Muscle of arm (tissue), 12 donors: ENCODE results near the gene TMEM253. TPM values are rescaled to one million over a fixed set of nuclear protein-coding genes. Genes with fewer than 3 reads are reported as not detected.

Experiments
- DNase-seq: peaks from one replicate; pipeline ENCODE4 v3.0.0-alpha.2; 2013
- polyA plus RNA-seq, 12 donors: library from polyadenylated mRNA; unstranded; fragments of 120-200 nt; gene quantifications; one replicate each; pipeline ENCODE4 v1.2.1, GENCODE V29; 2013; ENCODE audit not compliant: insufficient read length in 12 of 12

Gene TMEM253
- polyA plus RNA-seq, 12 donors = 0.27 to 0.82 (median 0.52) TPM; not detected in 2

GRCh38 chr14:21103710-21104447 is 3.0 kb downstream of the TMEM253 start:
- DNase-seq = peak; percentile 96

GRCh38 chr14:21104448-21105060 is 3.7 kb downstream of the TMEM253 start:
- peak; percentile 78 for DNase-seq

GRCh38 chr14:21105095-21105494 is 4.2 kb downstream of the TMEM253 start:
- no peak for DNase-seq

- DNase-seq = no peak
Observed at GRCh38 chr14:21106176-21106497, 5.3 kb downstream of the TMEM253 start.

DNA sequence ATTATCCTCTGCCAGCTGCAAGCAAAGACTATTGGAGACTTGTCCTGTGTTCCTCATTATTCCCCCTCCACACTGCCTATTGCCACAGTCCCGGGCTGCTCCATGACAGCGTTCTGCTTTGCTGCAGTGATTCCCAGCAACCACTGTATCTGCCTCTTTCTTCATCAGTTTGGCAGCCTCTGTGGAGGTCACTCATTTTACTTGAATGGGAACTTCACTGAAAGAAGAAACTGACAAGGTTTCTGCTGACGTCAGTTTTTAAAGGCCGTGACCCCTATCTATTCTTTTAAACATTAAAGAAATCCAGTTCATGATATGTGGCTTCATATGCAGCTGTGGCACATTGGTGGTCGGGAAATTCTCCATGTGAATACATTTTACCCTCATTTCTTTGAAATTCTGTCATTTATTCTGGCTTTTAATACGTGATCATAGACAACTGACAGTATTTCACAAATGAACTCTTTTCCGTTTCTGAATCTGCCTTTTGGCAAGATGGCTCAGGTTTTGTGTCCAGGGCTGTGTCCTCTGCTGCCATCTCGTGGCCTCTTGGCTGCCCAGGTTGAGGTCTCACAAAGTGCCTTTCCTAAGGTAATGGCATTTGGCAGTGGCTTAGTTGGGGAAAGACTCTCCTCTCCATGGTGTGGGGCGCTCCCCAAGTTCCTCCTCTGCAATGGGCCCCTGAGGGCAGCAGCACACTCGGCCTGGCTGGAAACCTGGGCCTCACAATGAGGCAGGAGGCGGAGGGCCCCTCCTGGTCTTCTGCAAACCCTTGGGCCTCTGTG is 5.8 kb downstream of the TMEM253 start:
- DNase-seq = peak; percentile 86

GRCh38 chr14:21107283-21107800 is 6.5 kb downstream of the TMEM253 start:
- DNase-seq = no peak

- DNase-seq = no peak
Observed at GRCh38 chr14:21108791-21109190, 7.9 kb downstream of the TMEM253 start.

GRCh38 chr14:21109377-21110138 is 8.7 kb downstream of the TMEM253 start:
- DNase-seq = no peak

DNA sequence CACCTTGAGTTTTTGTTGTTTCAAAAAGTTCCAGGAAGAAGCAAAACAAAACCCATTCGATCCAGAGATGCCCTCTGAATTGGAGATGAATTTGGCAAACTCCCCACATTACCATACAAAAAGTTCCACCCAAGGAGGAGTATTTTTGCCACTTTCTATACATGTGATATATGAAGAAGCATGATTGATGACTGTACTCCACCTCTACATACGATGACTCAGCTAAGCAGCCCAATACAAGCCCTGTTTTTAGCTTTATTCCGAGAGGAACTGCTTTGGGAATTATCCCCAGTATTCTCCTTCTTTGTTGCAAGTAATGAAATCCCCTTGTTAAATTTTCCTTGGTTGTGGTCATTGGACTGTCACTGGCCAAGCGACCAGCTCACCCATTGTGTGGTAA is 11.4 kb downstream of the TMEM253 start:
- no peak for DNase-seq

- no peak for DNase-seq
Observed at GRCh38 chr14:21113369-21113768, 12.5 kb downstream of the TMEM253 start.

- no peak for DNase-seq
Observed at GRCh38 chr14:21118933-21119332, 18.1 kb downstream of the TMEM253 start.

- no peak for DNase-seq
Observed at GRCh38 chr14:21120686-21121085, 19.8 kb downstream of the TMEM253 start.

- no peak for DNase-seq
Observed at GRCh38 chr14:21121122-21121521, 20.3 kb downstream of the TMEM253 start.

- DNase-seq = no peak
Observed at GRCh38 chr14:21123429-21123828, 22.6 kb downstream of the TMEM253 start.

GRCh38 chr14:21133901-21134300 is 33.0 kb downstream of the TMEM253 start:
- DNase-seq = no peak

DNA sequence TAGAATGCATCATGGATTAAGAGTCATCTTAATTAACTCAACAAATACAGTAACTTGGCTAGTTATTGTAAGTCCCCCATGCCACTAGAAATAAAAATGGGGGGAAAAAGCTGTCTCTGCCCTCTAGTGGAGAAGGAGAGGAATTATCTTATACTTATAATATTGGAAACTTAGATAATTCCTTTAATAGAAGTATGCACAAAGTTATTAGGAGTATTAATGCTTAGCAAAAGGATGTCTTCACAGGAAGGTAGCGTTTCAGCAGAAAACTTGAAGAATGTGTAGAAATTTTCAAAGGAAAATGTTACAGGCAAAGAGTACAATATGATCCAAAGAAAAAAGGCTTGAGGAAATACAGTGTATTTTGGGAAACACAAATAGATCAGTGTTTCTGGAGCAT is 35.2 kb downstream of the TMEM253 start:
- no peak for DNase-seq

- no peak for DNase-seq
Observed at GRCh38 chr14:21142357-21142756, 41.5 kb downstream of the TMEM253 start.

GRCh38 chr14:21145437-21145836 is 44.6 kb downstream of the TMEM253 start:
- DNase-seq = no peak

- no peak for DNase-seq
Observed at GRCh38 chr14:21149641-21150367, 48.9 kb downstream of the TMEM253 start.
